NB4 (cell line): ENCODE measurements around the gene BPHL.

Experiments
- CTCF ChIP-seq: IDR thresholded peaks from one replicate; pipeline ENCODE4 v1.5.1; 2012; ENCODE audit warnings: low read depth, low read length
- MYC ChIP-seq: IDR thresholded peaks from 2 replicates; pipeline ENCODE4 v1.6.1; 2011; ENCODE audit warnings: low read depth, low read length
- POLR2A ChIP-seq: IDR thresholded peaks from 2 replicates; pipeline ENCODE4 v1.6.1; 2011; ENCODE audit warnings: mild to moderate bottlenecking; ENCODE audit not compliant: insufficient read length; ENCODE audit errors: extremely low read depth

- TF ChIP-seq CTCF (no peak), POLR2A (no peak), MYC (no peak)
Measured at GRCh38 chr6:3190779-3191178, 72.3 kb downstream of the BPHL start.
